Putamen (tissue), 1 donor: ENCODE data around the gene RIN2.

Experiments
- DNase-seq: peaks from one replicate; pipeline ENCODE4 v3.0.0-alpha.2; 2016; ENCODE audit warnings: low spot score

RIN2 gene

DNA sequence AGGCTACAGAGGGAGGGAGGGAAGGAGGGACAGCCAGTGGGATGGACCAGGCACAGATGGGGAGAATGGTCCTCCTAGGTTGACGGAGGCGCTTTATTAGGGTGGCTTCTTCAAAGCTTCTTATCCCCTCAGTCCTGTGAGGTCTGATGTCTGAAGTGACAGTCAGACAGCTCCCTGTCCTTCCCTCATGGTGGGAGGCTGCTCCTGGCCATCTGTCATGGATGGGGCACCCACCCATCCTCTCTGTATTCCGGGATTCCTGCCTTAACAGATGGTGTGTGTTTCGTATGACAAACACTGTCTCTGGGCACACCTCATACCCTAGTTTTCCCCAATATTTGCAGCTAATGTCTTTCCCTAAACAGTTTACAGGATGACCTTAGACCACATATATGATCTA lies 7.9 kb downstream of the RIN2 start:
- no peak for DNase-seq

DNA sequence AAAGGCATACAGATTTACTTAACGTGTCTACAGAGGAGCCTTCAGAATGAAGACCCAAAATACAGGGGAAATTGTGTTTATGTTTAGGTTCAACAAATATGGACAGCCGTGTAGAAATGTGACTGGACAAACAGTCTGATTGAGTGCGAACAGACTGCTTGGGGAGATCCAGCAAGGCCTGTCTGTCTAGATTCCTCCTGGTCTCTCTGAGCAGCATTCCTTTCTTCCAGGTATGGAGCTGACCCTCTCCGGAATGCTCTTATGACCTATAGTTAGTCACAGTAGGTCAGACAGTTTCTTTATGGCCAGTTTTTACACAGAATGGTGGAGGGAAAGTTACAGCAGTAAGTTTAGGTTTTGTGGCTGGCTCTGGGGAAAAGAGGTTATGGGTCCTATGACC lies 9.0 kb downstream of the RIN2 start:
- no peak for DNase-seq

GRCh38 chr20:19768325-19768842 lies 10.3 kb downstream of the RIN2 start:
- no peak for DNase-seq

GRCh38 chr20:19769507-19769906 lies 11.4 kb downstream of the RIN2 start:
- no peak for DNase-seq

- no peak for DNase-seq
Observed at GRCh38 chr20:19770375-19770774, 12.3 kb downstream of the RIN2 start.

DNA sequence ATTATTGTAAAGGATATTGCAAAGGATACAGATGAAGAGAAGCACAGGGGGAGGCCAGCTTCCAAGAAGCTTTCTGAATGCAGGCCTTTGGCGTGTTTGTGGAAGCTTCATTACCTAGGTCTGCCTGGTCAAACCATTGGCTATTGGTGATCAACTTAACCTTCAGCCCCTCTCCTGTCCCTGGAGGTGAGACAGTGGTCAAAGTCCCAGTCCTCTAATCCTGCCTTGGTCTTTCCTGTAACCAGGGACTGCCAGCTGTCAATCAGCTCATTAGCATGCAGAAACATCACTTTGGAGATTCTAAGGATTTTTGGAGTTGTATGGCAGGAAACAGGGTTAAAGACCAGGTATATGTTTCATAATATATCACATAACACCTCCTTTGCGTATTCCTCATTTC lies 13.0 kb downstream of the RIN2 start:
- DNase-seq: no peak

DNA sequence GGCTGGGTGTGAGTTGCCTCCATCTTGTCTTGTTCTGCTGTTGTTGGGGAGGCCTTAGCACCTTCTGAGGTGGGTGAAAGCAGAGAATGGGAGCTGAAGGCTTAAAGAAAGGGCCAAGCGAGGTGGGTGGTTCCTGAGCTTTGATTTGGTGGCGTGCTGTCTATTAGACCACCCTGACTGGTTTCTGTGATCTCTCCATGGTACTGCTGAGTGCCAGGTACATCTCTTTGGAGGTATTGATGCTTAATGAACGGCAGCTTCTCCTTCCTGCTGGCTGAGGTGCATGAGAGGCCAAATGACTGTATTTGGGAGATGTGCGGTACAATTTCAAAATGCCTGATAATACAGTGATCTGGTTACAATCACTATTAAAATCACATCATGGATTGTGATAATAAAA lies 15.4 kb downstream of the RIN2 start:
- no peak for DNase-seq

- peak; percentile 80 for DNase-seq
Observed at GRCh38 chr20:19774135-19774933, 16.3 kb downstream of the RIN2 start.

GRCh38 chr20:19775353-19776253 lies 17.5 kb downstream of the RIN2 start:
- no peak for DNase-seq

GRCh38 chr20:19777315-19777714 lies 19.3 kb downstream of the RIN2 start:
- no peak for DNase-seq

DNA sequence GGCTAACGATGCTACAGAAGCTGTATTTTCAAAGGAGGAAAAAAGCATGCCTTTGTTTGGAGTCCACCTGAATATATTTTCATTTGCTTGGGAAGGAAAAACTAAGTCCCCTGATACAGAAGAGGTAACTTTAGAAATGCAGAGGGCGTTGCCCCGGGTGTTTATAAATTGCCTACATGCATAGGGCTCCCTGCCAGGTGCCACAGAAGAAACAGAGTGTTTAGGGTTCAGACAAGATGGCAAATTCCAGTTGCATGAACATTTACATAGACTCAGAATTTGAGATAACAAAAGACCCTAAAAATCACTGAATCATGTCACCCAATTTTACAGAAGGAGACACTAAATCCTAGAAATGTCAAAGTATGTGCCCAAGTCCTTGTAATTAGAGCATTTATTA lies 19.9 kb downstream of the RIN2 start:
- DNase-seq: no peak

DNA sequence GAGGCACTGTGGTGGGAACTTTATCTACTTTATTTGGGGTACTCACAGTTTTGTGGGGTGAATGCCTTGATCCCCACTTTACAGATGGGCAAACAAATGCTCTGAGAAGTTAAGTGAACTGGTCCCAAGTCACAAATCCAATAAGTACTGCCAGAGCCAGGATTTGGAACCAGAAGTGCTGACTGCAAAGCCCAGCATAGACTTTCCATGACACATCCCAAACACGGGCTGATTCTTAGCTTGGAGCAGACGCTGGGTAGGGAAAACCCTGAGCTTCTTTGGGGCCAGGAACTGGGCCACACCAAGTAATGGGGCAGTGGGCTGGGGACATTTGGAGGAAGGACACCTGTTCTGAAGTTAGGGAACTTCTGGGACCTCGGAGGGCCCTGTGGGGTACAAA lies 20.3 kb downstream of the RIN2 start:
- no peak for DNase-seq

DNA sequence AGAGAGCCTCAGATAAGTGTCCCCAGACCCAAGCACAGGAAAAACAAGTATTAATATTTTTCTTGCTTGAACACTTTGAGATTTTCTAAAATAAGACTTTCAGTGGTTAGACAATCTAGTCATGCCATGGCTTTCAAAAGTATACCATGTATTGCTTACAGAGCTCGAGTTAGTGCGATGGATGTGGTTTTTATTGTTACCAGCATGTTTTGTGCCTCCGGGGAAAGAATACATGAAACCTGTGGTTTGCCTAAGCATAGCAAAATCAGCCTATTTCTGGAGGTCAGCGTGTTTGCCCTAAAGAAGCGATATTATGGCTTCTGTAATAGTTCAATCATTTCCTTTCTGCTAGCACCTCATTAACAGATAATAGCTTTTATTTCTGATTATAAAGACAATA lies 21.6 kb downstream of the RIN2 start:
- DNase-seq: no peak

- no peak for DNase-seq
Observed at GRCh38 chr20:19780261-19780660, 22.2 kb downstream of the RIN2 start.

DNA sequence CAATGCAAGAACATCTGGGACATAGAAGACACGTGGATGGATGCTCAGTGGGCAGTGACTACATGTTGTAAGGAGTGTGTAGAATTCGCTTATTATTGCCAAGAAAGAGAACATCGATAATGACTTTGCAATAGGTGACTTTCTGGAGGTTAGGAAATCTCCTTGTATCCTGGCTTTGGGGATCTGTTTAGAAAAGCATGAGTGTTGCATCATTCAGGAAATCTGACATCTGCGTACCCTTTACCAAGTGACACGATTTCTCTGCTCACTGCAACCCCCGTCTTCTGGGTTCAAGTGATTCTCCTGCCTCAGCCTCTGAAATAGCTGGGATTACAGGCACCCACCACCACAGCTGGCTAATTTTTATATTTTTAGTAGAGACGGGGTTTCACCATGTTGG lies 23.2 kb downstream of the RIN2 start:
- no peak for DNase-seq

GRCh38 chr20:19782669-19783068 lies 24.6 kb downstream of the RIN2 start:
- DNase-seq: no peak

DNA sequence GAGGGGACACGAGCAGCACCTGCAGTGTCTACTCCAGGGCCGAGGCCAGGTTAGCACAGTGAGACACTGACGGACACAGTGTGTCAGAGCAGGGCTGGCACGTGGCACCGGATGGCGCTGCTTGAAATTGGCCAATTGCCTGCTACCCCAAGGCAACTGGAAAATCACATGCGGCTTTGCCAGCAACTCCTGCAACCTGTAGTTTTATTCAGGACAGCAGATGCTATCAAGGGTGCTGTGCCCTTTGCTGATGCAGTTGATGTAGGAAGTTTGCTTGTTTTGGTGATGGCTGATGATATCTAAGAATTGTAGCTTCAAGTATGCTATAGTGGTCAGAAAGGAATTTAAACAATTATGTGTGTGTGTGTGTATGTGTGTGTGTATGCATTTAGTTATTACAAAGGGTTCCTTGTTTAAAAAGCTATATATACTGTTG lies 25.9 kb downstream of the RIN2 start:
- DNase-seq: no peak

DNA sequence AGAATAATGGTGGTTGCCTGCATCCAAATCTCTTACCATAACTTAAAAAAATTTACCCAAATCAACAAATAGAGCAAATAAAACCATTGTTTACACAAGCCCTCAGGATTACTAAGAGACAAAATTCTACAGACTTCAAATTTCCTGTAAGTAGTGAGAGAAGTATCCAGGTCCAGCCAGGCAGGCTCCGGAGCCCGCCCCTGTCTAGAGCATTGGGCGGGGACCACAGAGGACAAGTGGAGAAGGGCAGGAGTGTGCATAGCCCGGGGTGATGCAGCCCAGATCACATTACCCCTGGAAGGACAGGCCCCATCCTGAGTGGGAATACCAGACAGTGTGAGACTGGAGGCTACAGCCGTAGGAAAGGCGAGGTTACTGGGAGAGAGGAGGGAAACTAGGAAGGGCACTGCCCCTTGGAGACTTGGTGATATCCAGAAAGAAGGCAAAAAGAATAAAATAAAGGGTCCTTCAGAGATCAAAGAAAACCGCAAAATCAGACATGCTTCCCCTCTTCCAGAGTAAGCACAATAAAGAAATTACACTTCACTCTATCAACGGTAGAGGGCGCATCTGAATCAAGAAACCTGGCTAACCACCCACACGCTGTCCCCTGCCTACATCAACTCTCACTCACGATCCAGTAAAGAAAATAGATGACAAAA lies 26.6 kb downstream of the RIN2 start:
- DNase-seq: peak; percentile 85

DNA sequence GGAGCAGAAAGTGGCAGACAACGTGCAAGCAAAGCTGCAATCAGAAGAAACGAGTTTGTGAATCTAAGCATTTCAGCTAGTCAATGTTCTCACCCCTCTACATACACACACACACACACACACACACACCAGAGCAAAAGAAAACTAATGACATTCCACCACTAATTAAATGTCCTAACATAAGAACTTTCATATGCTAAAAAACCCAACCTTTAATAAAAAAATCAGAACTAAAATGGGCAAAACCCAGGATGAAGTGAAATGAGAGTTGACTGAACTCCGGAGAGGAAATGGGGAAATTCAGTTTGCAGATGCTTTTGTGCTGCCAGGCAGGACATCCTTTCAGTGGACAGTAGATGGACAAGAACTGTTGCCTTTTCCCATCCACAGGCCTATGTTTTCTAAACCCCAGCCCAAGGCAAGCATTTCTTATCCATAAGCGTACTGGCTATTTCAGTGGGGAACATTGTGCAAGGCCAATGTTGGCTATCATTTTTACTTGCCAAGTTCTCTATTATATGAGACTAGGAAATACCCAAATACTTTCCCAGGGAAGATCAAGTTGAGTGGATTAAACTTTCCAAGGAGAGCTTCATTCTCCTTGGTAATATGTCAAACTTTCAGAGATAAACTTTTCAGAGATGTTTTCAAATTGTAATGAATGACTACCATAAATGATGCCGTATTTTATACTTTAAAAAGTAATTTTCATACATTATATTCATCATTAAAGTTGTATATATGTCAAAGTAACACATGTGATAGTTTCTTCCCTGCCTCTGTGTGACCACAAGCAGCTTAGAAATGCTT lies 27.3 kb downstream of the RIN2 start:
- peak; percentile 32 for DNase-seq

GRCh38 chr20:19785983-19786285 lies 27.9 kb downstream of the RIN2 start:
- peak; percentile 70 for DNase-seq

DNA sequence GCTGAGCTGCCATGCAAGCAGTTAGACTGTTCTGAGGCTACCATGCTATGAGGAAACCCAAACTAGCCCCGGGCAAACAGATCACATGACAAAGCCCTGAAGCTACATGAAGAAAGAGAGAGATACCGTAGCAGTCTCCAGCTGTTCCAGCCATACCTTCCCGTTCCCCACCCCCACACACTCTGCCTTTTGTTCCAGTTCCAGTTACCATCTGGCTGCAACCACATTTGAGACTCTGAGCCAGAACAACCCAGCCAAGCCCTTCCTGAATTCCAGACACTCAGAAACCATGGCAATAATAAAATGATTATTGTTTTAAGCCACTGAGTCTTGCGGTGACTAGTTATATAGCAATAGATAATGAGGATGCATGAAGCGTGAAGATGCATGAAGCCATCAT lies 28.3 kb downstream of the RIN2 start:
- no peak for DNase-seq

DNA sequence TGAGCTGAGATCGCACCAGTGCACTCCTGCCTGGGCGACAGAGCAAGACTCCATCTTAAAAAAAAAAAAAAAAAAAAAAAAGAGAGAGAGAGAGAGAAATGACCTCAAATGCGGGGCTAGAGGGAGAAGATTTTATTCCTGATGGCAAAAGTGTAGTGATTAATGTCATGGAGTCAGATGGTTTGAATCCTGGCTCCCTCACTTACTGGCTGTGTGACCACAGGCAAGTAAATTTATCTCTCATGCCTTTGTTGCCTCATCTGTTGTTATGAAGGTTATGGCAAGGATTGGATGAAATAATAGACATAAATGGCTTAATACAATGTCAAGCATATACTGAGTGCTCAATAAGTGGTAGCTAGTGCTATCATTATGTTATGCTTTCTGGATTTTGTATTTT lies 29.3 kb downstream of the RIN2 start:
- no peak for DNase-seq
